HG03103 (cell line): ENCODE measurements around the gene SFSWAP.

Experiments used
- ATAC-seq: cut with Tn5 transposase; IDR thresholded peaks from one replicate; pipeline ENCODE4 v1.9.1; 2021; ENCODE audit warnings: low read depth; ENCODE audit not compliant: unreplicated experiment

The SFSWAP gene

GRCh38 chr12:131783915-131784541 lies 73.1 kb downstream of the SFSWAP start:
- ATAC-seq, result no peak

DNA sequence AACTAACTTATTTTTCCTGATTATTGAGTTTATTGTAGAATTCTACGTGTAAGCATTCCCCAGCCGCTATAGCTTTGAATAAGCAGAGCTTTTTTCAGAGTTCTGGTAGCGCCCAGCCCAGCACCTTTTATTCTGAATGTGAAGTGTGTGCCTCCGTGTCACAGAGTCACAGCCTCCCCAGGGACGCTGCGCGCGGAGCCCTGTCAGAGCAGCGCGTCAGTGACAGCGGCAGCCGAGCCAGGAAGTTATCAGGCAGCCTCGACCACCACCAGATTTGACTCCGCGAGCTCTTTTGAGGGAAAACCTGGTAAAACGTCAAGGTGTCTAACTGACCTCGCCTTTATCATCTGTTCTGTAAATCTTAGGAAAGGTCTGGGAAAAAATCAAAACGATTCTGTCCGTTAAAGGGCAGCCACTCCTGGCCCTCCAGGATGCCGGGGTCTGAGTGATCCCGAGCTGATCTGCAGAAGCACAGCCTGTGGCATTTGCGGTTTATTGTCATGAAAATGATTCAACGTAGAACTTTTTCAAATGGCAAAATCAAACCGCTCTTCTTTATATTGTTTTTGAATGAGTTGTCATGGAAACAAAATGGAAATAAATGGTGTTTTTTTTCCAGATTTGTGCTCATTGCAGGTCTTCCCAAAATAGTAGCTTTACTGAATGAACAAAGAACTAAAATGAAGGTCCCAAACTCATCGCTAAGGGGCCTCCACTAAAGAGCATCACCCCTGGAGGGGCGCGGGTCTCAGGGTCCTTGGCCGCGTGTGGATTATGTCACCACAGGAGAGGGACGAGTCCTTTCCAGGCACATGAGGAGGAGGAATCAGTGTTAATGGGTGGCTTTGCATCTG lies 74.2 kb downstream of the SFSWAP start:
- no peak for ATAC-seq

DNA sequence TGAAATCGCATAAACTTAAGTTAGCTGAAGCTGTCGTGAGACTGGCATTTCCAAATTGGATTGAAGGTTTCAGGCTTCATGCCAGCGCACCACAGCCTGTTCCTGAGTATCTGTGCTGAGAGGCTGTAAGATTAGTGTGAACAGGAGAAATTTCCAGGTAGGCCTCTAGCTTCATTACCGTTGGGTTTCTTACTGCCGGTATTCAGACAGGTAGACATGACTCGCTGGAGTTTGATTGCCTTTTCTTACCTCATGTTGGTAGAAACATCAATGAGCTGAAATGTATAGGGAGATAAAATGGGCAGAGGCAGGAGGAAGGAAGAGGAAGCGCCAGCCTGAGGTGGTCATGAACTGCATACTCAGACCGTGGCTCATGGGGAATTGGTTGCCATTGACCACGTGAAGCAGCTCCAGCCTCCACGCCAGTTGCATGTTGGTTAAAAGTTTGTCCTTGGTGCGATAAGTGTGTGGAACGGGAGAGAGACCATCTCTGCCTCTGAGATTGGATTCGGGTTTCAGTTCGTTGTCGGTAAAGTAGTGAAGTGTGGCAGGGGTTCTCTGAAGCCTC lies 75.0 kb downstream of the SFSWAP start:
- ATAC-seq, result no peak

GRCh38 chr12:131786331-131786730 lies 75.4 kb downstream of the SFSWAP start:
- ATAC-seq, result no peak

DNA sequence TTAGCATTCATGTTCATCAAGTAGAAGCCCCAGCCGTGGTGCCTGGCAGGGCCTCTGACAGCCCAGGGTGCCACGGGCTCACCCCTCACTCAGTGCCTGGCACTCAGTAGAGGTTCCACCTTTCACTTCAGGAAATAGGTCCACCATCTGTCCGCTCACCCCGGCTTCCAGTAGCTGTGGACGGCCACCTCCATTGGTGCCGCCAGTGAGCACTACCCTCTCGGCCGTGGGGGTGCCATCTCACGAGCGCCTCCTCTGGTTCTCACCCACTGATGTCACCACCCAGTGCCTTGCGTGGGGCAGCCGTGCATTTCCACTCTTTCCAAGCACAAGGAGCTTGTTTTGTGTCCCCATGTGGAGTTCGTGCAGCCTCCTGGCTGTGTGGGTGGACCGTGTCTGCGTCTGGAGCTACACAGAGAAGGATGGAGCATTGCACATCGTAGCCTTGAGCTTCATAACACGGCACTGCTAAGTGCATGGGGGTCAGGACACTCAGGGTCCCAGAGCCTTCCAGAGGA lies 76.3 kb downstream of the SFSWAP start:
- ATAC-seq, result no peak

DNA sequence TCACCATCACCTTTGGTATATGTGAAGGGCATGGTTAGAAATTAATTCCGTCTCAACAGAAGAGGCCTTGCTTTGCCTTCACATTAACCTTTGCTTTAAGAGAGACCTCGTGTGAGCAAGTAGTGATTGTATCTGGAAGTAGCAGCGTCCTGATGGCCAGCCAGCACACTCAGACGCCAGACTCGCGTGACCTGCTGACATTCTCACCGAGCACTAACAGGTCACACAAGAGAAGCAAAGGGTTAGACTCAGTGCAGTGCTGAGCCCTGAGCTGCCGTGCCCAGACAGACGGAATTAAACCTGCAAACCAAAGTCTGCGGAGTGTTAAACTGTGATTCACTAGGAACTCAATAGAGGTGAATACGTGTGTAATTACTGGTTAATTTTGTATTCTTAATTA lies 77.2 kb downstream of the SFSWAP start:
- no peak for ATAC-seq

DNA sequence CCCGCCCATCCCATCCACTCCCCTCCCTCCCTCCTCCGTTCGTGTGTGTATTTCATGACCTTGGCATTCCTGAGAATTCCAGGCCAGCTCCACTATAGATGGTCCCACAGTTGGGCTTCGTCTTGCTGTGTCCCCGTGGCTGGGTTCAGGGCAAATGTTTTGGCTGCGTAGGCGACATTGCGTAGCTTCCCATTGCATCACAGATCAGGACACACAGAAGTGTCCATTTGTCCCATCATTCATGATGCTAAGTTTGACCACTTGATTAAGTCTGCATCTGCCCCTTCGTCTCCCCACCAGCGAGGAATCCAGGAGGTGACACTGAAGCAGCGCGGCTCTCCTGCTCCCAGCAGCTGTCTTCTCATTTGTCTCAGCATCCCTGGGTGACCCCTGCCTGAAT lies 78.7 kb downstream of the SFSWAP start:
- ATAC-seq, result no peak

DNA sequence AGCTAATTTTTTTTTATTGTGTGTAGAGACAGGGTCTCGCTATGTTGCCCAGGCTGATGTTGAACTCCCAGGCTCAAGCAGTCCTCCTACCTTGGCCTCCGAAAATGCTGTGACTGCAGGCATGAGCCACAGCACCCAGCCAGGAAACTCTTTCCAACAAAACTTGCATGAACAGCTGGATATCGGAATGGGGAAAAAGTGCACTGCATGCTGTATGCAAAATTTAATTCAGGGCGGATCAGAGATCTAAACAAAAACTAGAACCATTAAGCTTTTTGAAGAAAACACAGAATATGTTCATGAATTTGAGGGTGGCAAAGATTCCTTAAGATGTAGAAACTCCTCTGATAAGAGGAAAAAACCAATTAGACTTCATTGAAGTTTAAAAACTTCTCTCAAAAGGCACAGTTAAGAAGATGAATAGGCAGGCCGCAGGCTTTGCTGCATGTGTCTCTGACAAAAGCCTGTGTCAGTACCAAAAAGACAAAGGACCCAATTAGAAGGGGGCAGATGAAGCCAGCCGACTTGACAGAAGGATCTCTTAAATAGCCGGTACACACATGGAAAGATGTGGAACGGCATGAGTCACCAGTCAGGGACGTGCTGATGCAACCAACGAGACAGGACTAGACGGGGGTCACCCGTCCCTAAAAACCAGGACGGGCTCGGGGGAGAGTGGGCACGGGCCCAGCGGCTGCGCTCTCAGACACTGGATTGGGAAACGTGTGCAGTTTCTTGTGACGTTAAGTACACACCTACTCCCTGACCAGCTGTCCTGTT lies 82.5 kb downstream of the SFSWAP start:
- ATAC-seq, result no peak

DNA sequence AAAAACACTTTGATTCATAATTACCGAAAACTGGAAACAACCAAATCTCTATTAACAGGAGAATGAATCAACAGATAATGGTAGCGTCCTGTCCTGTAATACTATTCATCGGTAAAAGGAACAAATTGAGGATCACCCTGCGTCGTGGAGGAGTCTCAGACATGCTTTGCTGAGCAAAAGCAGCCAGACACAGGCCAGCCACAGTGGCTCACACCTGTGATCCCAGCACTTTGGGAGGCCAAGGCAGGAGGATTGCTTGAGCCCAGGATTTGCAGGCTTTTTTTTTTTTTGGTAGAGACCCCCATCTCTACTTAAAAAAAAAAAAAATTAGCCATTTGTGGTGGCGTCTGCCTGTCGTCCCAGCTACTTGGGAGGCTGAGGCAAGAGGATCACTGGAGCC lies 83.2 kb downstream of the SFSWAP start:
- ATAC-seq, result no peak

DNA sequence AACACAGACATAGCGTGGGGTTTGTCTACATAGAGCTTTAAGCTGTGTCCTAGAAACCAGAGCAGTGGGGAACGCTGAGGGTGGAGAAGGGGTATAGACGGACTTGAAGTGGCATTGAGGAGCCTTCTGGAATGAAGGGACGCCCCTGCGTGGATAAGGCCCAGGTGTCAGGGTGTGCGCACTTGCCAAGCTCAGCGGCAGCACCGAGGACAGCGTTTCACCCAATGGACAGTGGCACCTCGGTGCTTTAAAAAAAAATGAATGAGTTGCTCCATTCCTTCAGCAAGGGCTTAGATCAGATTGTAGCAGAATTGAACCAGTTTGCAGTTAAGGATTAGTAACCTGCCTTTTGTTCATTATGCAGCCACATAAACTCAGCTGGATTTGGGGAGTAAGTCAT lies 83.7 kb downstream of the SFSWAP start:
- ATAC-seq, result no peak

GRCh38 chr12:131795064-131795463 lies 84.2 kb downstream of the SFSWAP start:
- ATAC-seq, result no peak

- no peak for ATAC-seq
Measured at GRCh38 chr12:131795690-131796410, 85.0 kb downstream of the SFSWAP start.

- ATAC-seq, result no peak
Measured at GRCh38 chr12:131796411-131796736, 85.5 kb downstream of the SFSWAP start.

DNA sequence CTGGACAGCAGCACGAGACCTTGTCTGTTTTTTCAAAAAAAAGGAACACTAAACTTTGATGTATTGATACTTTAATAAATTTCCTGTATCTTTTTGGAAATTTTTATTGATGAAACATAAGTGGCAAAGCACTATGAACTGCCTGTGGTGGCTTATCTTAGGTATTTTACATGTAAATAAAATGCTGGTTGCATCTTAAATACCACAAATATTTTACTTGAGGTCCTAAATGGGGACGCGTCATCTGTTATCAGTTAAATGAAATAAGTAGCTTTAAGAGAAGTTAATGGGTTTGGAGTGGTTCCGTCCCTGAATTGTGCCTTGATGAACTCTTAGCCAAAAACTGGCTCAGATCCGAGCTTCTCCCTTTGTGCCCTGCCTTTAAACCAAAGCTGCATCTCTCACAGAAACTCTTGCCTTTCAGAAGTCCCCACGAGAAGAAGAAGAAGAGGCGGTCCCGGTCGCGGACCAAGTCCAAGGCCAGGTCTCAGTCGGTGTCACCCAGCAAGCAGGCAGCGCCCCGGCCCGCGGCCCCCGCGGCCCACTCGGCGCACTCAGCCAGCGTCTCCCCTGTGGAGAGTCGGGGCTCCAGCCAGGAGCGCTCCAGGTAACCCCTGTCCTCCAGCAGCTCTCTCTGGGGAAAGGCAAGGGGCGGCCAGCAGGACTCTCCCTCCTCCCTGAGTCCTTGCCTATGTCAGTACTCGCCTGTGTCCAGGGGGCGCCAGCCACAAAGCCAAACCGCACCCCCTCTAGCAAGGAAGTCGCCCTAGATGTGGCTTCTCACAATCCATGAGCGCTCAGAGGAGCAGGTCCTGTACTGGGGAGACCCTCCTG lies 86.1 kb downstream of the SFSWAP start:
- no peak for ATAC-seq

- ATAC-seq, result no peak
Measured at GRCh38 chr12:131797588-131797934, 86.7 kb downstream of the SFSWAP start.

DNA sequence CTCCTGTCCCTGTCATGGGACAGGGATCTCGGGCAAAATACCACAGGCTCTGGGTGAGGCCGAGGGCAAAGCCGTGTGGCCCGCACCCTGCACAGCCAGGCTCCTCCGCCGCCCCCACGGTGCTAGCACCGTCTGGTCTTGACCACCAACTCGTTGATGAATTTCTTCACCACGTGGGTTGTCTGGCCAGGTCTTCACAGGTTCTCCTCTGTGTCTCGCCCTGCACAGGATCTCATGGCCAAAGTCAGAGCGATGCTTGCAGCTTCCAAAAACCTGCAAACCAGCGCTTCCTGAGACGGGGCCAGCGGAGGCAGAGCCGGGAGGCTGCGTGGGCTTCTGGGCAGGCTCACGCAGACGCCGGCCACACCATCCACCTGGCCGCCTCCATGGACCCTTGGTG lies 88.3 kb downstream of the SFSWAP start:
- no peak for ATAC-seq

DNA sequence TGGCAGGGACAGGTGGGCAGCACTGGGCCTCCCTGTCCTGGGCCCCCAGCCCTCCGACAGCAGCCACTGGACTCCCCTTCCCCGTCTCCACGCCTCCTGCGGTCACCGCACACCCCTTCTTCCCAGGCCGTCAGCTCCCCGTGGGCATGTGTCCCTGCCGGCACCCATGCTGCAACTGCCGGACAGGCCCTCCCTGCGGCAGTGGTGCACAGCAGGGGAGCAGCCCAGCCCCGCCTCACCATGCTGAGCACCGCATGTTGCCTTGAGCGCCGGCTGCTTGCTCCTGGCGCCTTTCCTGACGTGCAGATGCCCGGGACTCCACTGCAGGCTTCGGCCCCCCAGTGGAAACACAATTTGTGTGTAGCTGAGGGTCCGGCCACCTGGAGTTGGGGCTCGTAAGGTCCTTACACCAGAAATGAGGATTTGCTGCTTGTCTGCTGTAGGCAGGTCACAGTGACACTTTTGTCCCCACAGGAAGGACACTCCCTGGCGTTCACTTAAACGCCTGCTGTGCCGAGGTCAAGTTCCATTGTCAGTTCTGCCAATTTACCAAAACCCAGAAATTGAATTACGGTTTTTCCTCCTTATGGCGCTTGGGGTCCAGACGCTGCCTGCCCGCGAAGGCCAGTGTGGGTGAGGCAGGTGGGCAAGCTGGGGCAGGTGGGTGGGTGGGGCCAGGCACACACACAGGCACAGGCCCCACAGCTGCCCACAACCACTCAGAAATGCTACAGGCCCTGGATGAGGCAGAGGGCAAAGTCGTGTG lies 89.1 kb downstream of the SFSWAP start:
- no peak for ATAC-seq

DNA sequence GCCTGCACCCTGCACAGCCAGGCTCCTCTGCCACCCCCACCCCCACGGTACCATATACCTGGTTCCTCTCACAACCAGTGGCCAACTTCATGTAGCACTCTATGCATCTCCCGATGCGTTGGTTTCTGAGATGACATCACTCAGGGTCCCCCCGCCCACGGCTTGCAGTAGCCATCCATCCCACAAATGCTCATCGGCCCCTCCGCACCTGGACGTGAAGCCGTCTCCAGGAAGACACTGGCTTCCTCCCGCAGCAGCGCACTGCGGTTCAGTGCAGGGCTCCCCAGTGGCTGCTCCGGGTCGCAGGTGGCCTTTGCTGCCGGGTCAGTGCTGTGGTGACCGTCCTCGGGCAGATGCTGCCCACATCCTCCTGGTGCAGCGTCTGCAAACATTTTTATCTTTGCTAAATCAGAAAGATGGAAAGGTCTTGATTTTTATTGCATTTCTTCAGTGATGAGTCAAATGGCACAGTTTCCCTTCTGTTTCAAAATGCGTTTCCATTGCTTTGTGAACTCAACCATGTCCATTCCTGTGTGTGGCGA lies 89.8 kb downstream of the SFSWAP start:
- ATAC-seq, result no peak
